ENCODE data around the gene CCL3. TPM values are rescaled to one million over a fixed set of nuclear protein-coding genes. Genes with fewer than 3 reads are reported as not detected.

The CCL3 gene
- total RNA-seq, 1 experiment from 2014 or later: not detected

DNA sequence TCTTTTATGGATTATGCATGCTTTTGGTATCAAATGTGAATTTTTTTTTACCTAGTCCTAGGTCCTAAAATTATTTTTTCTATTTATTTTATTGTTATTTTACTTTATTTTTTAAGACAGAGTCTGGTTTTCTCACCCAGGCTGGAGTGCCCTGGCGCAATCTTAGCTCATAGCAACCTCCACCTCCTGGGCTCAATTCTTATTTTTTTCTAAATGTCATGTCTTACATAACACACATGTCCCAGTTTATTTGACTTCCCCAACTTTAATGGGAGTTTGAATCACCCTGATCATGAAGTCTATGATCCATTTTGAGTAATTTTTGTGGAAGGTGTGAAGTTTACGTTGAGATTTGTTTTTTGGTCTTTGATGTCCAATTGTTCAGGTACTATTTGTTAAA, 29.1 kb downstream of the CCL3 start:
- Histone ChIP-seq H3K9me3 (ENCODE audit: low read length) (no peaks in the 10 kb centered on the region), H3F3A (ENCODE audit: low read length, unreplicated experiment) (no peaks in the 10 kb centered on the region), H3K4me2 (ENCODE audit: low read length) (no peak overlapping the region), H3K9me2 (replicated peaks; ENCODE audit: low read length) (no peaks in the 10 kb centered on the region), H3K27ac (ENCODE audit: low read length) (no peak overlapping the region), H3K27me3 (ENCODE audit: low read length) (peaks cover 37% of the 10 kb centered on the region; the same call in 1 of the 2 replicates), H2AFZ (ENCODE audit: low read length) (no peak overlapping the region), H3K4me1 (ENCODE audit: insufficient read depth, low read length) (no peaks in the 10 kb centered on the region), H4K20me1 (ENCODE audit: low read length) (no peaks in the 10 kb centered on the region), H3K79me2 (ENCODE audit: low read length) (no peaks in the 10 kb centered on the region), H3K4me3 (ENCODE audit: low read length) (no peak overlapping the region), H3K36me3 (ENCODE audit: low read depth, low read length) (no peaks in the 10 kb centered on the region), H3K9ac (ENCODE audit: low read length) (no peak overlapping the region)
- intact Hi-C loops (cut with micrococcal nuclease): no loop called here
- POLR2A ChIA-PET (ENCODE audit: unreplicated experiment): no interaction called here
- no peak for ATAC-seq
- TF ChIP-seq EZH2 (IDR thresholded peaks at IDR 0.05; ENCODE audit: low read length, unreplicated experiment): no peak
- TF ChIP-seq, protein P1, sequence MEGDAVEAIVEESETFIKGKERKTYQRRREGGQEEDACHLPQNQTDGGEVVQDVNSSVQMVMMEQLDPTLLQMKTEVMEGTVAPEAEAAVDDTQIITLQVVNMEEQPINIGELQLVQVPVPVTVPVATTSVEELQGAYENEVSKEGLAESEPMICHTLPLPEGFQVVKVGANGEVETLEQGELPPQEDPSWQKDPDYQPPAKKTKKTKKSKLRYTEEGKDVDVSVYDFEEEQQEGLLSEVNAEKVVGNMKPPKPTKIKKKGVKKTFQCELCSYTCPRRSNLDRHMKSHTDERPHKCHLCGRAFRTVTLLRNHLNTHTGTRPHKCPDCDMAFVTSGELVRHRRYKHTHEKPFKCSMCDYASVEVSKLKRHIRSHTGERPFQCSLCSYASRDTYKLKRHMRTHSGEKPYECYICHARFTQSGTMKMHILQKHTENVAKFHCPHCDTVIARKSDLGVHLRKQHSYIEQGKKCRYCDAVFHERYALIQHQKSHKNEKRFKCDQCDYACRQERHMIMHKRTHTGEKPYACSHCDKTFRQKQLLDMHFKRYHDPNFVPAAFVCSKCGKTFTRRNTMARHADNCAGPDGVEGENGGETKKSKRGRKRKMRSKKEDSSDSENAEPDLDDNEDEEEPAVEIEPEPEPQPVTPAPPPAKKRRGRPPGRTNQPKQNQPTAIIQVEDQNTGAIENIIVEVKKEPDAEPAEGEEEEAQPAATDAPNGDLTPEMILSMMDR (conservative IDR thresholded peaks at IDR 0.05; ENCODE audit: low read depth, low read length): no peak
- no peak for TF ChIP-seq EZH2phosphoT487 (IDR thresholded peaks at IDR 0.05; ENCODE audit: borderline replicate concordance, low read length)
- no TSS peak for BruUV-seq (replicated peaks)
- CTCF ChIA-PET: no interaction called here
- no peak for DNase-seq

DNA sequence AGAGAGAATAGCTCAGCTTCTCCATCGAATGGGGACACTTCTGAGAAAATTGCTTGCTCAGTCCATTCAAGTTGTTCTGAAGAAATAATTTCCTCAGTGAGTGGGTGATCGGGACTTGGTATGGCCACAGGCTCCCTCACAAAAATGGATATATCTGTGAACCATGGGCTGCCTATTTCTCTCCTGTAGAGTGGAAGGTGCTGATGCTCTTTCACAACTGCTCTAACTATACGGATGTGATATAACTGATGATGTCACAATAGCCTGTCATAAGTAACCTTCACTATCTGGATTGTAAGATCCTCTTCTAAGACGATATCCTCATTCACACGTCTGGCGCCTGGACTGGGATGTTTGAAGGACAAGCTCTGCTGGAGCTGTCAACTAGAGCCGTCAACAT, 30.5 kb downstream of the CCL3 start:
- Histone ChIP-seq H3K9me3 (ENCODE audit: low read length) (no peaks in the 10 kb centered on the region), H3K9me2 (replicated peaks; ENCODE audit: low read length) (no peaks in the 10 kb centered on the region), H3K36me3 (ENCODE audit: low read depth, low read length) (no peaks in the 10 kb centered on the region), H3K9ac (ENCODE audit: low read length) (no peak overlapping the region), H2AFZ (ENCODE audit: low read length) (no peak overlapping the region), H4K20me1 (ENCODE audit: low read length) (no peaks in the 10 kb centered on the region), H3K27me3 (ENCODE audit: low read length) (peaks cover 35% of the 10 kb centered on the region; the same call in 1 of the 2 replicates), H3F3A (ENCODE audit: low read length, unreplicated experiment) (no peaks in the 10 kb centered on the region), H3K4me3 (ENCODE audit: low read length) (no peak overlapping the region), H3K27ac (ENCODE audit: low read length) (no peak overlapping the region), H3K4me2 (ENCODE audit: low read length) (no peak overlapping the region), H3K4me1 (ENCODE audit: insufficient read depth, low read length) (no peaks in the 10 kb centered on the region), H3K79me2 (ENCODE audit: low read length) (no peaks in the 10 kb centered on the region)
- no peak for DNase-seq
- no TSS peak for BruUV-seq (replicated peaks)
- CTCF ChIA-PET: no interaction called here
- no peak for TF ChIP-seq EZH2phosphoT487 (IDR thresholded peaks at IDR 0.05; ENCODE audit: borderline replicate concordance, low read length)
- TF ChIP-seq, protein P1 (conservative IDR thresholded peaks at IDR 0.05; ENCODE audit: low read depth, low read length): no peak
- no peak for TF ChIP-seq EZH2 (IDR thresholded peaks at IDR 0.05; ENCODE audit: low read length, unreplicated experiment)
- no peak for ATAC-seq
- POLR2A ChIA-PET (ENCODE audit: unreplicated experiment): no interaction called here
- intact Hi-C loops (cut with micrococcal nuclease): no loop called here

DNA sequence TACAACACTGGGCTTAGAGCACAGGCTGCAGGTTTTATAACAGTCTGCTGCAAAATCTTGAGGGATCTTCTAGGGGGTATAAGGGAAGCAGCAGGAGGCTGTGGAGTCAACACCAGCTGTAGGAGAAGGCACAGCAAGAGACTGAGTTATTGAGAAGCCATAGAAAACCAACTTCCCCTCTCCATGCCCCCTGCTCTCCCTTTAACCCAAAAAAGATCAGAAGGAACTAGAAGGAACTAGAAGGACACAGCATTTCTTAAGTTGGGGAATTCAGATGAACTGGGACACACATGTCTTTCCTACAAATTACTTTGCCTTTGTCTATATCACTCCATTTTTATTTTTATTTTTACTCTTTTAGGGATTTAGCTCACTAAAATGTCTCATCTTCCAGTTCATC, 32.0 kb downstream of the CCL3 start:
- no peak for ATAC-seq
- Histone ChIP-seq H3K4me1 (ENCODE audit: insufficient read depth, low read length) (no peaks in the 10 kb centered on the region), H3K79me2 (ENCODE audit: low read length) (no peaks in the 10 kb centered on the region), H2AFZ (ENCODE audit: low read length) (no peak overlapping the region), H3K9me2 (replicated peaks; ENCODE audit: low read length) (no peaks in the 10 kb centered on the region), H3K4me2 (ENCODE audit: low read length) (no peak overlapping the region), H3F3A (ENCODE audit: low read length, unreplicated experiment) (no peaks in the 10 kb centered on the region), H3K9me3 (ENCODE audit: low read length) (no peaks in the 10 kb centered on the region), H4K20me1 (ENCODE audit: low read length) (no peaks in the 10 kb centered on the region), H3K27me3 (ENCODE audit: low read length) (peaks cover 23% of the 10 kb centered on the region; the same call in 1 of the 2 replicates), H3K36me3 (ENCODE audit: low read depth, low read length) (no peaks in the 10 kb centered on the region), H3K27ac (ENCODE audit: low read length) (no peak overlapping the region), H3K4me3 (ENCODE audit: low read length) (no peak overlapping the region), H3K9ac (ENCODE audit: low read length) (no peak overlapping the region)
- DNase-seq: no peak
- CTCF ChIA-PET: no interaction called here
- intact Hi-C loops (cut with micrococcal nuclease): no loop called here
- BruUV-seq (replicated peaks): no TSS peak
- POLR2A ChIA-PET (ENCODE audit: unreplicated experiment): no interaction called here
- TF ChIP-seq, protein P1 (conservative IDR thresholded peaks at IDR 0.05; ENCODE audit: low read depth, low read length): no peak
- TF ChIP-seq EZH2 (IDR thresholded peaks at IDR 0.05; ENCODE audit: low read length, unreplicated experiment): no peak
- TF ChIP-seq EZH2phosphoT487 (IDR thresholded peaks at IDR 0.05; ENCODE audit: borderline replicate concordance, low read length): no peak

Data from PC-3 (cell line).